ENCODE results near the gene DNAJC10. TPM values are rescaled to one million over a fixed set of nuclear protein-coding genes. Genes with fewer than 3 reads are reported as not detected.

Gene DNAJC10
- total RNA-seq, 2 experiments from 2014 or later: 40.7 to 42.2 TPM

GRCh38 chr2:182694189-182694588 is 21.9 kb upstream of the DNAJC10 start:
- TF ChIP-seq CTCF (IDR thresholded peaks at IDR 0.05): no peak
- H3K27ac Mint-ChIP-seq: no peak overlapping the region
- ATAC-seq: no peak
- POLR2A ChIA-PET: no interaction called here
- no peaks in the 10 kb centered on the region for H3K36me3 Mint-ChIP-seq (ENCODE audit: low read depth)
- peaks cover 11% of the 10 kb centered on the region for H3K27me3 Mint-ChIP-seq
- no peak overlapping the region for H3K4me3 Mint-ChIP-seq
- no peak for DNase-seq
- H3K4me1 Mint-ChIP-seq (ENCODE audit: low read depth): no peaks in the 10 kb centered on the region
- CTCF ChIA-PET: interaction anchor here (1.3 kb wide), 1 partner anchor 14 kb away, joined by 3 read pairs; no protein-coding TSS in a partner anchor
- intact Hi-C loops (cut with micrococcal nuclease): no loop called here
- H3K9me3 Mint-ChIP-seq: no peaks in the 10 kb centered on the region

GRCh38 chr2:182695776-182696175 is 20.3 kb upstream of the DNAJC10 start:
- CTCF ChIA-PET: no interaction called here

GRCh38 chr2:182698671-182699070 is 17.4 kb upstream of the DNAJC10 start:
- H3K36me3 Mint-ChIP-seq (ENCODE audit: low read depth): no peaks in the 10 kb centered on the region
- ChIA-PET CTCF (interaction anchor here (1.0 kb wide), 1 partner anchor 32 kb away, joined by 4 read pairs; no protein-coding TSS in a partner anchor), POLR2A (no interaction called here)
- H3K4me1 Mint-ChIP-seq (ENCODE audit: low read depth): no peaks in the 10 kb centered on the region
- H3K27me3 Mint-ChIP-seq: peaks cover 8% of the 10 kb centered on the region
- DNase-seq (no peak), ATAC-seq (no peak)
- H3K9me3 Mint-ChIP-seq: no peaks in the 10 kb centered on the region
- intact Hi-C loops (cut with micrococcal nuclease): no loop called here
- H3K4me3 Mint-ChIP-seq: no peak overlapping the region
- H3K27ac Mint-ChIP-seq: no peak overlapping the region
- no peak for TF ChIP-seq CTCF (IDR thresholded peaks at IDR 0.05)

More at GRCh38 chr2:182695776-182696175, 20.3 kb upstream of the DNAJC10 start:
- no peak for TF ChIP-seq CTCF (IDR thresholded peaks at IDR 0.05)
- no peak for DNase-seq
- H3K4me3 Mint-ChIP-seq: no peak overlapping the region
- ATAC-seq: no peak
- H3K9me3 Mint-ChIP-seq: no peaks in the 10 kb centered on the region
- intact Hi-C loops (cut with micrococcal nuclease): no loop called here
- POLR2A ChIA-PET: no interaction called here
- peaks cover 11% of the 10 kb centered on the region for H3K27me3 Mint-ChIP-seq
- H3K27ac Mint-ChIP-seq: no peak overlapping the region
- no peaks in the 10 kb centered on the region for H3K4me1 Mint-ChIP-seq (ENCODE audit: low read depth)
- no peaks in the 10 kb centered on the region for H3K36me3 Mint-ChIP-seq (ENCODE audit: low read depth)

GRCh38 chr2:182705761-182706160 is 10.3 kb upstream of the DNAJC10 start:
- H3K4me3 Mint-ChIP-seq: no peak overlapping the region
- H3K27me3 Mint-ChIP-seq: peaks cover 24% of the 10 kb centered on the region
- ChIA-PET POLR2A (interaction anchor here (0.6 kb wide), 1 partner anchor 10 kb away, joined by 3 read pairs; the partner anchor contains the start of gene DNAJC10), CTCF (no interaction called here)
- TF ChIP-seq CTCF (IDR thresholded peaks at IDR 0.05): no peak
- H3K27ac Mint-ChIP-seq: no peak overlapping the region
- intact Hi-C loops (cut with micrococcal nuclease): no loop called here
- ATAC-seq (no peak), DNase-seq (no peak)
- no peaks in the 10 kb centered on the region for H3K36me3 Mint-ChIP-seq (ENCODE audit: low read depth)
- H3K9me3 Mint-ChIP-seq: no peaks in the 10 kb centered on the region
- H3K4me1 Mint-ChIP-seq (ENCODE audit: low read depth): no peaks in the 10 kb centered on the region

- DNase-seq (no peak), ATAC-seq (no peak)
- H3K36me3 Mint-ChIP-seq (ENCODE audit: low read depth): no peaks in the 10 kb centered on the region
- H3K27ac Mint-ChIP-seq: no peak overlapping the region
- no peak overlapping the region for H3K4me3 Mint-ChIP-seq
- no peaks in the 10 kb centered on the region for H3K9me3 Mint-ChIP-seq
- H3K27me3 Mint-ChIP-seq: peaks cover 28% of the 10 kb centered on the region
- intact Hi-C loops (cut with micrococcal nuclease): no loop called here
- no peaks in the 10 kb centered on the region for H3K4me1 Mint-ChIP-seq (ENCODE audit: low read depth)
- ChIA-PET CTCF (no interaction called here), POLR2A (no interaction called here)
- TF ChIP-seq CTCF (IDR thresholded peaks at IDR 0.05): no peak
Observed at GRCh38 chr2:182706751-182707150, 9.3 kb upstream of the DNAJC10 start.
